Posterior cingulate gyrus (tissue), 11 donors: Measurements from ENCODE around the gene FASTK.
"Not testable (repeated sequence)": the region's sequence is repeated elsewhere in the genome, so short reads cannot be mapped to it uniquely, and the experiment has no call there.

ENCODE experiments used
- DNase-seq, 10 donors: peaks; one replicate each; pipeline versions ENCODE4 v3.0.0 to v3.0.0-alpha.2; 2020 to 2021; ENCODE audit warnings: mixed read lengths in 3 of 10
- intact Hi-C: fragments of 100-400 bp; cut with DNase I; formaldehyde crosslinking; loops from one replicate; pipeline ENCODE4 v1.15.1; 2023

FASTK gene

DNA sequence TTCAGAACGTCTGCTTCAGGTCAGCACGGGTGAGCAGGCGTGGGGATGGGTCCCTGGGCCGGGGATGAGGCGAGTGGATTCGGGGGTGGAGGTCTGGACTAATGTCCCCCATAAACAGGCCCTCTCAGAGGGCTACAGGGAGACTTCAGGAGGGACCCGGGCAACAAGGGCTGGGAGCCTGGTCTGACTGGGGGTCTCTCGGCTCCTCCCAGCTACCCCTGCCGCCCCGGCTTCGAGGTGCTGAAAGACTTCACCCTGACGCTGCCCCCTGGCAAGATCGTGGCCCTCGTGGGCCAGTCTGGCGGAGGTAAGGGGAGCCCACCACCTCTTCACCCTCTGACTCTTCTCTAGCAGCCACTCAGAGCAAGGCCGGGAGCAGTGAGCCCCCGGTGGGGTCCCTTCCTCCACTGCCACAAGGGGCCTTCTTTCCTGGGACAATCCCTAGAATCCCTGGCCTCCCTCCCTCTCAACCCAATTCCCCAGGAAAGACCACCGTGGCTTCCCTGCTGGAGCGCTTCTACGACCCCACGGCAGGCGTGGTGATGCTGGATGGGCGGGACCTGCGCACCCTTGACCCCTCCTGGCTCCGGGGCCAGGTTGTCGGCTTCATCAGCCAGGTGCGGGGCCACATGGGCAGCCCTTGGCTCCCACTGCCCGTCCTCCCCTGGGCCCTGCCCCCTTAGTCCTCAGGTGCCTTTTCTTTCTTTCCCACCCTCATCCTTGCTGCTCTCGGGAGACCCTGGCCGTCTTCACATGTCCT lies 39.8 kb downstream of the FASTK start:
- intact Hi-C loops: no loop called here
- DNase-seq: no peak

DNA sequence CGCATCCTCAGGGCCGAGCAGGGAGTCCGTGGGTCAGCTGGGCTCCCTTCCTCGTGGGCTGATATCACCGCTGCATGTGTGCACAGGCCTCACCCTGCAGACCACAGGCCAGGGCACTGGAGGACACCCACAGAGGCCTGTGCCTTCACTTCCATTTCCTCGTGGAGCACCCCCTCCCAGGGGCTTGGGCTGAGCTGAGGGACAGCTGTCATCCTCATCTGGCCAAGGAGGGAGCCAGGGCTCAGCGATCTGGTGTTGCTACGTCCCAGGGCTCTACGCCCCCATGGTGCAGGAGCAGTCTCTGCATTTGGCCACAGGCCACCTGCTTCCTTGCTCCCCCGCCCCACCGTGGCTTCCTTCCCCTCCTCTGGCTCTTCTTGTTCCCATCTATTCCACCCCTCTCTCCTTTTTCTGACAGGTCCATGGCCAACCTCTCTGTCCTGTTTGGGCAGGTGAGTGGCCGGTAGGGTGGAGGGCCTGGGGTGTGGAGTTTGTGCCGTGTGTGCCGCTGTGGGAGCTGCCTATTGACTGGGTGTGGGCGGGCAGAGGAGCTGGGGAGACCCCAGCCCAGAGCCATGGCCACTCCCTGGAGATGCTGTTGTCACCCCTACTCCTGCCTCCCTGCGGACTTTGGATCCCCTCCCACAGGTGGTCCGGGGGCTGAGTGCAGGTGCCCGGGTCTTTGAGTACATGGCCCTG lies 40.6 kb downstream of the FASTK start:
- DNase-seq: no peak
- intact Hi-C loops: no loop called here

DNA sequence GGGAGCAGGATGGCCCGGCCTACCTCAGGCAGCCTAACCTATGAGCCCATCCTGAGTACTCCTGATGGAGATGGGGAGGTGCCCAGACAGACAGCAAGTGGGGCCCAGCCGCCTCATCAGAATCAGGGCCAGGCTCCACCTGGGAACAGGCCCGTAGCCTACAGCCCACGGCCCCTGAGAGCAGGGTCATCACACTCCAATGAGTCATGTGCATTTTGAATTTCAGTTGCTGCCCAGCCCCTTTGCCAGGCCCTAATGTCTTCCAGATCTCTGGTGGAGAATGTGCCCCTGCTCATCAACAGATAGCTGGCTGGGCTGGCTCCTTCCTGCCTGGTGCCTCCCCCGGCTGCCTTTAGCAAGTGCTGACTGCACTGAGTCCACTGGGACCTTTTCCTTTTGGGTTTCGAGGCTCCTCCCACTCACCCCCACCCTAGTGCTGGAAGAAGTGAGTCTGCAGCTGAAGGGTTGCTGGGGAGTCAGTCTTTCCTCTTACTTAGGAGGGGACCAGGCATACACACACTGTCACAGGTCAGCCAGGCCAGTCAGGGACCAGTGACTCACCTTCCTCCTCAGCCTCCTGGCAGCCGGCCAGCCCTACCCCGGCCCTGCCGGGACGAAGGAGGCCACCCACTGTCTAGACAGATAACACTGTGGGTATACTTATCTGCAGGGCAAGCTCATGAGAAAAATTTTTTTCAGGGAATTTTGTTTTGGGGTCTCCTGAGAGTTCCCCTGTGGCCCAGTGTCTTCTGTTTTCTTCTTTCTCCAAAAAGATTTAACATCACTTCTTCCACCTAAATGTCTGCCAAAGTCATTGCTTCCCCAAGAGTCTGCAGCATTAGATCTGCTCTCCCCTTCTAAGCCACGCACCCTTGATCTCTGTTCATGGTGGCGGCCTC lies 41.4 kb downstream of the FASTK start:
- peak in 1 of 10 donors; percentile 81 for DNase-seq
- intact Hi-C loops: no loop called here

DNA sequence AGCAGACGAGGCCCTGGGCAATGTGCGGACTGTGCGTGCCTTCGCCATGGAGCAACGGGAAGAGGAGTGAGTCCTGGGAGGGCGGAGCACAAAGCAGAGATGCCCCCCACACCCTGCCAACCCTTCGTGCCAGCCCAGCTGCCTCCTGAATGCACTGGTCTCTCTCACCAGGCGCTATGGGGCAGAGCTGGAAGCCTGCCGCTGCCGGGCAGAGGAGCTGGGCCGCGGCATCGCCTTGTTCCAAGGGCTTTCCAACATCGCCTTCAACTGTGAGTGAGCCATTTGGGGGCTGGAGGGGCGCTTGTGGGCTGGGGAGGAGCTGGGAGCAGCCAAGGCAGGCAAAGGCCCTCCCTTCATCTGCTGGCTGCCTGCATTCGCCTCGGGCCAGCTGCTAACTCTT lies 44.7 kb downstream of the FASTK start:
- intact Hi-C loops: no loop called here
- peak in 1 of 10 donors; percentile 70 for DNase-seq

DNA sequence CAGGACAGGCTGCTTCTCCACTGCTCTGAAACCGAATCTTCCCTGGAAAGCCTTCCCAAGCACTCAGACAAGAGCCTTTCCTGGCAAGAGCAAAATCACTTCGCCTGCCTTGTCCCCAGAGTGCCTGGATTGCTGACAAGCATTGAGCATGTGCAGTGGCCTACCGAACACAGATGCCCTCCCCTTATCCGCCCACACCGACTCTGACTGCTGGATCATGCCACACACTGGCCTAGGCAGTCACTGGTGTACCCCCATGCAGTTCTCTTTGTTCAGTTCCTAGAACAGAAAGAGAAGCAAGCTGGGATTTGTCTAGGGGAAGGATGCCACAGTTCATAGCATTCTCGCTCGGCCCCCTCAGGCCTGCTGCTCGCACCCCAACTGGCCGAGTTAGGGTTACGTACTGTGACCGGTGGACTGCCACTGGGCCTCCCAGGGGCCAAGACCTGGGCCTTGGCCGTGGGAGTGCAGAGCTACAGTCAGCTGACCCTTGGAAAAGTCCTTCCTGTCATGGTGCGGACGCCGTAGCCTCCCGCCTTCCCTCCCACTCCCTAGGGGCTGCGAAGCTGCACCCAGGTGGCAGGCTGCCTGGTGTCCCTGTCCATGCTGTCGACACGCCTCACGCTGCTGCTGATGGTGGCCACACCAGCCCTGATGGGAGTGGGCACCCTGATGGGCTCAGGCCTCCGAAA lies 45.4 kb downstream of the FASTK start:
- peak in 4 of 10 donors; percentile 33 to 90 (median 69) for DNase-seq
- intact Hi-C loops: no loop called here

DNA sequence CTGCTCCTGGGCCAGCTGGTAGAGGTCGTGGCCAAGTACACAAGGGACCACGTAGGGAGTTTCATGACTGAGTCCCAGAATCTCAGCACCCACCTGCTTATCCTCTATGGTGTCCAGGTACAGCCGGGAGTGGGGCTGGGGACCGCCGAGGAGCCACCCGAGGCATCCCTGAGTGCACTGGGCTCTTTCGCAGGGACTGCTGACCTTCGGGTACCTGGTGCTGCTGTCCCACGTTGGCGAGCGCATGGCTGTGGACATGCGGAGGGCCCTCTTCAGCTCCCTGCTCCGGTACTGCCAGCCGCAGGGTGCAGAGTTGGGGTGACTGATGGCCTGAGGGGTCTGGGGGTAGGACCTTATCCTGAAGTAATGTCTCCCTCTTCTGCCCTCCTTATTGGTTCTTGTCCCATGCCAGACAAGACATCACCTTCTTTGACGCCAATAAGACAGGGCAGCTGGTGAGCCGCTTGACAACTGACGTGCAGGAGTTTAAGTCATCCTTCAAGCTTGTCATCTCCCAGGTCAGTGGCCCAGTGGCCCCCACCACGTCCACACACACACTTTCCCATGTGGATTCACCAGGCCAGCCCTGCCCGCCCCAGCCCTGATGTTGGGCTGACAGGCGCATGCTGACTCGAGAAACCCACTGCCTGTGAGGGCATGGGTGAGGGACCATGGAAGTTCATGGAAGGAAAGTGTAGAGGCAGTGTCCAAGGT lies 46.1 kb downstream of the FASTK start:
- DNase-seq: peak in 1 of 10 donors; percentile 82
- intact Hi-C loops: no loop called here

DNA sequence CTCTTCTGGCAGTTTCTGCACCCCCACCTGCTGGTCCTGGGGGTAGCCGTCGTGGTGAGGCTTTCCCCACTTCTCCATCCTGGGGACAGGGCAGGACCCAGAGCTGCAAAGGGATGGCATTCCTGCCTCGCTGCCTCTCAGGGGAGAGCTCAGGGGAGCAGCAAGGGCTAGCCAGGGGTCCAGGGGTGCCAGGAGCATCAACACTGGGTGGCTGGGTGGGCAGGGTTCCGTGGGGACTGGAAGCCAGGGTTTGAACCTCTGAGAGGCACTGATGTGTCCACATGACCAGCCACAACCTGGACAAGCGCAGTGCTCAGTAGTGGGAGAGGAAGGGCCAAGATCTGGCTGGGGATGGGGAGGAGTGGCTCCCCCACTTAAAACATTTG lies 46.8 kb downstream of the FASTK start:
- no peak for DNase-seq
- intact Hi-C loops: no loop called here

DNA sequence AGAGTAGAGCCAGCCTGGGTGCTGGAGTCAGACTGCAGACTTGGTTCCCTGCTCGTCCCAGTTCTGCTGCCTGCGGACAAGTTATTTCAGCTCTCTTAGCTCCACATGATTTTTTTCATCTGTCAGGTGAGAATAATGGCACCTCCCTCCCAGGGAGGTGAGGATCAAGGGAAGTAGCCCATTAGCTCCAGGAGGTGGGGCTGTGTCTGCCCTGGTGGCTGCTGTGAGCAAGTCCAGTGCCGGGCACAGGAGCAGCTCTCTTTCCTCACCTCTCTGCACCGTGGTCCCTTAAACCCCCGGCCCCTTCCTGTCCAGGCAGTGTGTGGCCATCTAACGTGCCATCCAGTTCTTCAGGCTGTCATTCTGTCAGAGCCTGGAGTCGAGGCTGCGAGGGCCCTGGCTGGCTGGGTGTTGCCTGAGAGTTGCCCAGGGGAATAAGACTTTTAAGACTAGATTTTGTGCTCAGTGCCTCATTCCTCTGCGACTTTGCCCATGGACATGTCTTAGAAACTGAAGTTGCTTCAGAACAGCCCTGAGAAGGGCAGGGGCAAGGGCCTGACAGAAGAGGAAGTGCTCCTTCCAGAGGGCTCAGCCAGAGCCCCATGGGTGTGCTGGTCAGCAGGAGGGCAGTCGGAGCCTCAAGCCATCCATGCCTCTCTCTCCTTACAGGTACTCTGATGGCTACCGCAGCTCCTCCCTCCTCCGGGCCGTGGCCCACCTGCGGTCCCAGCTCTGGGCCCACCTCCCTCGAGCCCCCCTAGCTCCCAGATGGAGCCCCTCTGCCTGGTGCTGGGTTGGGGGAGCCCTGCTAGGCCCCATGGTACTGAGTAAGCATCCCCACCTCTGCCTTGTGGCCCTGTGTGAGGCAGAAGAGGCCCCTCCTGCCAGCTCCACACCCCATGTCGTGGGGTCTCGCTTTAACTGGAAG lies 47.4 kb downstream of the FASTK start:
- no peak for DNase-seq
- intact Hi-C loops: no loop called here

DNA sequence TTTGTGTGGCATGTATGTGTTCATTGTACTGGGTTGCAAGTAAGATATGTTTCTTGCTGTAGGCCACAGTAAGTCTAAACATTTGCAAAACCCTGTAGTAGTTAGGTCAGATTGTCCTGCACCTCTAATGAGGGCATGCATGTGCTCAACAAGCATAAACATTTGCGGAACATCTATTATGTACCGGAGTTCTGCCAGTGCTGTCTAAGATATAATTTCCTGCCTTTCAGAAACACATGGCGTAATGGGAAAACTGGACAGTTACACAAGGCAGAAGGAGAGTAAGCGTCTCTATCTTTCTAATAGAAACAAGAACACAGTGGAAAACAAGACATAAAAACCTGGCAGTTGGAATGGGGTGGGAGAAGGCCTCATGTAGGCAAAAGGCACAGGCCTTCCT lies 49.6 kb downstream of the FASTK start:
- intact Hi-C loops: no loop called here
- DNase-seq: no peak

DNA sequence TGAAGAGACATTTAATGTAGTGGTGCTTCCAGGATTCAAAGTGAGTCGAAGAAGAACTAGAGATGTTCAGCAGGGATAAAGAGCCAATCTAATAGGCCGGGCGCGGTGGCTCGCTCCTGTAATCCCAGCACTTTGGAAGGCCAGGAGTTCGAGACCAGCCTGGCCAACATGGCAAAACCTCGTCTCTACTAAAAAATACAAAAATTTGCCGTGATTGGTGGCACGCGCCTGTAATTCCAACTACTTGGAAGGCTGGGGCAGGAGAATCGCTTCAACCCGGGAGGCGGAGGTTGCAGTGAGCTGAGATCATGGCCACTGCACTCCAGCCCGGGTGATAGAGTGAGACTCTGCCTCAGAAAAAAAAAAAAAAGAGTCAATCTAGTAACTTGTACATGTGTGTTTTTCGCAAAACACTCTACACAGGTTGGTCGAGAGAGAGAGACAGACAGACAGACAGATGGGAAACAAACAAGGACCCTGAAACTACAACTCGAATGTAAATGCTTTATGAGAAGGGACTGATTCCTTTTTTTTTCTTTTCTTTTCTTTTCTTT lies 51.6 kb downstream of the FASTK start:
- DNase-seq: no peak
- intact Hi-C loops: loop anchor here (1.0 to 2.0 kb wide), 2 partner anchors 29 to 58 kb away; partner anchors contain the start of gene AGAP3

DNA sequence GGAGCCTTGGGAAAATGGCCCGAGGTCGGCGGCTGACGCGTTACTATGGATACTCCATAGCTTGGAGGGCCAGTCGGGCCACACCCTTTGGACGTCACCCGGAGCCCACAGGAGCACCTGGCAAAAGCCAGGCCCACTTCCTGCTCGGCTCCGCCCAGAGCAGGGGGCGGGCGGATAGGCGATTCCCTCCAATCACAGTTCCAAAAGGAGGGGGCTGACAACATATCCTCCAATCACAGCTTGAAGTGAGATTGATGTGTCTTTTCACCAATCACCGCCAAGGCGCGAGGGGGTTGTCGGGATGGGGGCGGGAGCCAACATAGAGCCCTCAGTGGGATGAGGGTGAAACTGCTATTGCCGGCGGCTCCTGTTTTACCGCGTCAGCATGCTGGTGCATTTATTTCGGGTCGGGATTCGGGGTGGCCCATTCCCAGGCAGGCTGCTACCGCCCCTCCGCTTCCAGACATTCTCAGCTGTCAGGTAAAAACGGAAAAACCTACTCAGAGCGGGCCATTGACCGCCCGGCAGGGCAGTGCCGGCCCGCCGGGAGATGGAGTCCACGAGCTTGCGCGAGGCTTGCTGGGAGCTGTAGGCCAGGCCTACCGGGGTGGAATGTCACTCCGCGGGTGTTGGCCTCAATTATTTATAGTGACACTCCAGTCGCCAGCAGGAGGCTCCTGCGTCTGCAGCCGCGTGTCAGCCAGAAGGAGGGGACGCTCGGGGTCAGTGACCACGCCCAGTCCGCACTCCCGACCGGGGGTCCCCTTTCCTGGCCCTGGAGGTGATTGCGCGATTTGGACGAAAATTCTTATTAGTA lies 52.3 kb downstream of the FASTK start, which contains the start of gene ABCB8:
TSS of gene ABCB8 (plus strand) at position 320 of the 817 bp plus-strand sequence. CDS start at position 386, 66 bp downstream.
- intact Hi-C loops: loop anchor here (1.0 to 2.0 kb wide), 2 partner anchors 30 to 58 kb away; partner anchors contain the start of gene AGAP3
- peak; percentile 92 to 99 (median 96) for DNase-seq

DNA sequence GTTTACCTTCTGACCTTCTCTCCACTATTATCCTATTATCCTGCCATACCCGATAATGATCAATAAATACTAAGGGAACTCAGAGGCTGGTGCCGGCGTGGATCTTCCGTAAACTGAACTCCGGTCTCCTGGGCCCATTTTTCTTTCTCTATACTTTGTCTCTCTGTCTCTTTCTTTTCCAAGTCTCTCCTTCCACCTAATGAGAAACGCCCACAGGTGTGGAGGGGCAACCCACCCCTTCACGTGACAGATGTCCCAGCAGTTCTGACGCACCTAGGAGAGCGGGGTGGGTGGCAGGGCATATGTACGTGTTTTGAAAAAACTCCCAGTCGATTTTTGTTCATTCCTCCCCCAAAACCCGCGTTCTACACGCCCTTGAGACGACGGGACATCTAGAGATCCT lies 52.9 kb downstream of the FASTK start:
- not testable (repeated sequence) for DNase-seq
- intact Hi-C loops: loop anchor here (1.0 to 2.0 kb wide), 2 partner anchors 31 to 59 kb away; partner anchors contain the start of gene AGAP3

DNA sequence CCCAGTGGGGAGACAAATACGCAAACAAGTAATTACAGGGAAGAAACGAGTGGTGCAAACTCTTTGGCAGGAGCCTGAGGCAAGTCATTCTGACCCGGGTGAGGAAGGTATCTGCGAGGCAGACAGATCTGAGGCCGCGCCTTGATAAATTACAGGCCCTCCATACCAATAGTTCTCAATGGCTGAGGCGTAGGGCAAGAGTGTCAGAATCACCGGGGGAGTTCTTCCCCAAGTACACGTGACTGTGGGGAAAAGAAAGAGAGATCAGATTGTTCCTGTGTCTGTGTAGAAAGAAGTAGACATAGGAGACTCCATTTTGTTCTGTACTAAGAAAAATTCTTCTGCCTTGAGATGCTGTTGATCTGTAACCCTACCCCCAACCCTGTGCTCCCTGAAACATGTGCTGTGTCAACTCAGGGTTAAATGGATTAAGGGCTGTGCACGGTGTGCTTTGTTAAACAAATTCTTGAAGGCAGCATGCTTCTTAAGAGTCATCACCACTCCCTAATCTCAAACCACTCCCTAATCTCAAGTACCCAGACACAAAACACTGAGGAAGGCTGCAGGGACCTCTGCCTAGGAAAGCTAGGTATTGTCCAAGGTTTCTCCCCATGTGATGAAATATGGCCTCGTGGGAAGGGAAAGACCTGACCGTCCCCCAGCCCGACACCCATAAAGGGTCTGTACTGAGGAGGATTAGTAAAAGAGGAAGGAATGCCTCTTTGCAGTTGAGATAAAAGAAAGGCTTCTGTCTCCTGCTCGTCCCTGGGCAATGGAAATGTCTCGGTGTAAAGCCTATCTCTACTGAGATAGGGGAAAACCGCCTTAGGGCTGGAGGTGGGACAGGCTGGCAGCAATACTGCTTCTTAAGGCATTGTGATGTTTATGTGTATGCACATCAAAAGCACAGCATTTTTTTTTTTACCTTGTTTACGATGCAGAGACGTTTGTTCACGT lies 53.6 kb downstream of the FASTK start:
- intact Hi-C loops, DNase-seq: not testable (repeated sequence)
